Stimulated activated CD4-positive, alpha-beta T cell treated with anti-CD3 and anti-CD28 coated beads, Interleukin-15, amount 100 ng/mL, for 24 hours (primary cell): ENCODE measurements around the gene FTCDNL1.
A peak's percentile ranks its signal among the peaks of the same experiment; 100 is the strongest.

Experiments used
- DNase-seq: peaks from one replicate; pipeline ENCODE4 v3.0.0-alpha.2; 2020

The FTCDNL1 gene

GRCh38 chr2:199850718-199851500, at the start of gene FTCDNL1:
Gene FTCDNL1, minus strand, starts transcription at chr2:199851192. Its CDS starts 2,230 bp downstream, at chr2:199848962.
- peak; percentile 84 for DNase-seq

- no peak for DNase-seq
These were observed 45.6 kb upstream of the FTCDNL1 start for GRCh38 chr2:199896617-199897016.

GRCh38 chr2:199895406-199895805, 44.4 kb upstream of the FTCDNL1 start:
- no peak for DNase-seq

- no peak for DNase-seq
These were observed 32.7 kb upstream of the FTCDNL1 start for GRCh38 chr2:199883474-199884212.

GRCh38 chr2:199882667-199883066, 31.7 kb upstream of the FTCDNL1 start:
- no peak for DNase-seq

GRCh38 chr2:199875400-199875799, 24.4 kb upstream of the FTCDNL1 start:
- DNase-seq = no peak

GRCh38 chr2:199874209-199874608, 23.2 kb upstream of the FTCDNL1 start:
- no peak for DNase-seq

GRCh38 chr2:199870581-199870980, 19.6 kb upstream of the FTCDNL1 start:
- DNase-seq = no peak

GRCh38 chr2:199869653-199870052, 18.7 kb upstream of the FTCDNL1 start:
- no peak for DNase-seq

- DNase-seq = no peak
These were observed 18.2 kb upstream of the FTCDNL1 start for GRCh38 chr2:199869227-199869541.

GRCh38 chr2:199868431-199869226, 17.6 kb upstream of the FTCDNL1 start:
- DNase-seq = no peak

GRCh38 chr2:199865905-199866304, 14.9 kb upstream of the FTCDNL1 start:
- DNase-seq = no peak

GRCh38 chr2:199862788-199863187, 11.8 kb upstream of the FTCDNL1 start:
- DNase-seq = no peak

- no peak for DNase-seq
These were observed 10.3 kb upstream of the FTCDNL1 start for GRCh38 chr2:199861132-199861774.

- DNase-seq = no peak
These were observed 4.8 kb upstream of the FTCDNL1 start for GRCh38 chr2:199855812-199856211.

GRCh38 chr2:199851883-199852282, 891 bp upstream of the FTCDNL1 start:
- no peak for DNase-seq

- DNase-seq = no peak
These were observed 464 bp upstream of the FTCDNL1 start for GRCh38 chr2:199851501-199851810.

GRCh38 chr2:199850218-199850717, 724 bp downstream of the FTCDNL1 start:
- DNase-seq = no peak

GRCh38 chr2:199848389-199849130, 2.4 kb downstream of the FTCDNL1 start:
- DNase-seq = no peak

- no peak for DNase-seq
These were observed 3.7 kb downstream of the FTCDNL1 start for GRCh38 chr2:199847181-199847864.

GRCh38 chr2:199842631-199843395, 8.2 kb downstream of the FTCDNL1 start:
- no peak for DNase-seq
